Renal pelvis (tissue), 4 donors: ENCODE results near the gene CSTF1. TPM values are rescaled to one million over a fixed set of nuclear protein-coding genes. Genes with fewer than 3 reads are reported as not detected.
"Not testable (repeated sequence)": the region's sequence is repeated elsewhere in the genome, so short reads cannot be mapped to it uniquely, and the experiment has no call there.

Source experiments
- DNase-seq: peaks from one replicate; pipeline ENCODE4 v3.0.0-alpha.2; 2013
- polyA plus RNA-seq, 3 donors: library from polyadenylated mRNA; unstranded; fragments of 120-200 nt; gene quantifications; one replicate each; pipeline ENCODE4 v1.2.1, GENCODE V29; 2013; ENCODE audit not compliant: insufficient read length in 3 of 3

CSTF1 gene
- polyA plus RNA-seq, 3 donors, result 42.1 to 44.2 (median 43.1) TPM

GRCh38 chr20:56395166-56395565 lies 2.7 kb downstream of the CSTF1 start:
- no peak for DNase-seq

DNA sequence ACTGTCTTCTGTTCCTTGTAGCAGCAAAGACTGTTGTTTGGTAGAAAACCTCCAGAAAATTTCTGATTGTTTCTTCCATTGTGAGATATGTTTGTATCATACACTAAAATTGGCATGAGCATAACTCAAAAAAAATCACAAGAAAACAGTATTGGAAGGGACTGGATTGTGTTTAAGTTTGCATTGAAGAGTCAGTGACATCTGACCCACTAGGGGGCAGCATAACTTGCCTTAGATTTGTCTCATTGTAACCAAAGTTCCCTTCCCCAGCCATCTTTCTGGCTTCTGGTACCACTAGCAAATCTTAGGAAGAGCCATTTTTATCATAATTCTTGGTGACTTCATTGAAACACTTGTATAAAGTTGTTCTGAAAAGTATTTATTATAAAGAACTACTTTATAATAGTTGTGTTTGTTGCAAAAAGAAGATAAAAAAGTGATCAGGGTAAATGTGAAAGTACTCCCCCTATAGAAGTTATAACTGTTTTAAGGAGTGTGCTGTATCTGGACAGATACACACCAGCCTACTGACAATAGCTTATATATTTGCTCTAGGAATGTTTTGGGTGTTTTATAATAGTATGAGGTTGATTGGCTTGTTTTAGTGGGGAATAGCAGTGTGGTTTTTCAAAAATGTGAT lies 7.7 kb downstream of the CSTF1 start:
- DNase-seq, result peak; percentile 55

- DNase-seq, result no peak
These were observed 11.0 kb downstream of the CSTF1 start for GRCh38 chr20:56403465-56403864.

- DNase-seq, result not testable (repeated sequence)
These were observed 12.9 kb downstream of the CSTF1 start for GRCh38 chr20:56405356-56405755.

DNA sequence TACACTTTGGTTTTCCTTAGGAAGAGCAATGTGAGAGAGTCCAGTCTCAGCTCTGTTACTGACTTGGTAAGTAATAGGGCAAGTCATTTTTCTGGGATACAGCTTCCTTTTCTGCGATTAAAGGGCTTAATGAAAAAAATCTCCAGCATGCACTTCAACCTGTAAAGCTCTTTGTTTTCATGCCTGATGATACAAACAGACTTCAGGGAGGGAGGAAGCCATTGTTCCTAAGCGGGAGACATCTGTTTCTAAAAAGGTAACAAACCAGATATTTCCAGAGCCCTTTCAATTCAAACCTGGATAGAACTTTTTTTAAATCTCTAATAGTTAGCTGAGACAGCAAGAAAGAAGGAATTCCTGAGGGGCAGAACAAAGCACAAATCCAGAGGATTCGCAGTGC lies 14.5 kb downstream of the CSTF1 start:
- DNase-seq, result no peak

DNA sequence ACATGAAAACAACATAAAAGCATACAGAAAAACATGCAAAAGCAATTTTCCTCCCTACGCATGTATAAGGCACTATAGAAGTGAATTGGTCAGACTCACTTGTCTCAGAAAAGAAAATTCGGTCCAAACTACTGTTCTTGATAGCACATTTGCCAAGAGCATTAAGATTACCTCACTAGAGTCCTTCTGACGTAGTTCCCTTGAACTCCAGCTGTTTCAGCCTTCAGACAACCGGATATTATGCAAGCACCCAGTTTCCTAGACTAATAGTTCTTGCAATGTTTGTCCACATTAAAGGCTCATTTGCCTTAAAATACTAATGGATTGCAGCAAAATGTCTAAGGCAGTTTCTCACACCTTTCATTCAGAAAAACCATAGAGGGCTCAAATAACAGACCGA lies 17.1 kb downstream of the CSTF1 start:
- peak; percentile 40 for DNase-seq

DNA sequence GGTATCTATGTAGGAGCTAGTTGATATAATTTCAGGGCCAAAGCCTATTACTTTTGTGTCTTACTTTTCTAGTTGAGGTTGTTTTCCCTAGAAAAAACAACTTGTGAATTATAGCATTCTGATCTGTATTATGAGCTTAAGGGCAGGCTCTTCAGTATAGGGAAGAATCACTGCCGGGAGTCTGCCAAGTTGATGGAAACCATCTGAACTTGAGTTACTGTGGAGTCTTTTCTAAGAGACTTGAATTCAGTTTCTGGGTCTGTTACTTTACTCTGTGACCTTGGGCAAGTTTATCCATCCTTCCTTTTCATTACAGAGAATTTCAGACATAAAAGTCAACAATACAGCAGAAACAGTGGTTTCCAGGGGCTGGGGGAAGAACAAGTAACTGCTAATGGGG lies 17.5 kb downstream of the CSTF1 start:
- DNase-seq, result peak; percentile 48

- not testable (repeated sequence) for DNase-seq
These were observed 18.8 kb downstream of the CSTF1 start for GRCh38 chr20:56411287-56411686.

DNA sequence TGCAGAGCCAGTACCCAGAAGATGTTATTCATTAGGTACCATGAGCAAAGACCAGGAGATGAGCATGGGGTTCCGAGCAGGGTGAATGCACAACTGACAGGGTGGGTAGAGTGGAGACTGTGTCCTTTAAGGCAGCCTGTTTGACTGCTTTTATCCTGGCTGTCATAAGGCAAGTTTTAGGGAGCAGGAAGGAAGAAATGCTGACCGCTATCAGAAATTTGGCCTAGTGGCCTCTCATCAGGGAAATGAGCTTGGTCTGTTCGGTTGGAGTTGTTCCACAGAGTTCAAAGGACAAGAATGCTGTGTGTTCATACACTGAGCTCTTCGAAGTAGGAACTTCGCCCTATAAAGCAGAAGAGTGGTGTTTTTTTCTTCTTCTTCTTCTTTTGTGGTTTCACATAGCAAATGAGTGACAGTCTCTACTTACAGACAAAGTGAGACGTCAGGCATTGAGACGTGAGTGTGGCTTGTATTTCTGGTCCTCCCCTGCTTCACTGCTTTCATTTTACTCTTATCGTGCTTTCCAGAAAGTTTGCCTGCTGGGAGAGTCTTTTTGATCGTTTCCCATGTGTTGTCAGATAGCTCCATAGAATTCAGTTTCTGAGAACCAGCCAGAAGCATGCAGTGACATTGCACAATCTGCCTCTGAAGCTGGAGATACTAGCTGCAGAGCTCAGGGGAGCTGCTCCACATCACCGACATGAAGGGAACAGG lies 19.5 kb downstream of the CSTF1 start, which contains the start of gene CASS4:
Gene CASS4, plus strand, starts transcription at position 502 of the 714 bp plus-strand sequence. Its CDS starts 199 bp downstream, at position 701.
- peak; percentile 57 for DNase-seq

GRCh38 chr20:56412473-56412790 lies 20.0 kb downstream of the CSTF1 start:
- DNase-seq, result no peak

- no peak for DNase-seq
These were observed 20.5 kb downstream of the CSTF1 start for GRCh38 chr20:56412949-56413348.

GRCh38 chr20:56414842-56415765 lies 22.7 kb downstream of the CSTF1 start:
- DNase-seq, result no peak

DNA sequence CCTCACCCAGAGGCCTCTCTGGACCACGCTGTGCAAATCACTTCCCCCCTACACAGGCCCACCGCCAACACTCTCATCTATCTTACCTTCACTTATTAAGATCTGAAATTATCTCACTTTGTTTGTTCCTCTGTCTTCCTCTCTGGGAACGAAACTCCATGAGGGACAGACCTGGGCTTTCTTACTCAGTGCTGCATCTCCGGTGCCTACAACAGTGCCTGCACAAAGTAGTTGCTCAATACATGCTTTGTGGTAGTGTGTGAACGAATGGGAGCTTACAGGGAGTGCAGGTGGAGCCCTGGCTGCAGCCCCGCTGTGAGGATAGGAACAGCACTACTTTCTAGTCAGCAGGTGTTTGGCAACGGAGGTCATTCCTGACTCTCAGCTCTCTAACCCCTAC lies 25.0 kb downstream of the CSTF1 start:
- DNase-seq, result no peak

DNA sequence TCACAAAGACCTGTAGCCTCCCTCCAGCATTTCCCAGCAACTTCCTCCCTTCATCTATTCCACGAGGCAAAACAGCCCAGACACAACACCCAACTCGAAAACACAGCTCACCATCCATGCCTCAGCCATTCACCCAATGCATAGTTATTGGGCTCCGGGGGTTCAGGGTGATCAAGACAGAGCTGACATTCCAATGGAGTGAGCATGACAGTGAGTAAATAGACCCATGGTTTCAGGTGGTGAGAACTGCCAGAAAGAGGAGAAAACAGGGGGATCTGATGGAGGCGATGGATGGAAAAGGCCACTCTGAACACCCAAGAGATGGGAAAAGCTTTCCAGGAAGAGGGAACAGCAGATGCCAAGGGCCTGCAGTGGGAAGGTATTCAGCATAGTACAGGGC lies 25.5 kb downstream of the CSTF1 start:
- DNase-seq, result no peak

- DNase-seq, result no peak
These were observed 26.0 kb downstream of the CSTF1 start for GRCh38 chr20:56418385-56418861.

DNA sequence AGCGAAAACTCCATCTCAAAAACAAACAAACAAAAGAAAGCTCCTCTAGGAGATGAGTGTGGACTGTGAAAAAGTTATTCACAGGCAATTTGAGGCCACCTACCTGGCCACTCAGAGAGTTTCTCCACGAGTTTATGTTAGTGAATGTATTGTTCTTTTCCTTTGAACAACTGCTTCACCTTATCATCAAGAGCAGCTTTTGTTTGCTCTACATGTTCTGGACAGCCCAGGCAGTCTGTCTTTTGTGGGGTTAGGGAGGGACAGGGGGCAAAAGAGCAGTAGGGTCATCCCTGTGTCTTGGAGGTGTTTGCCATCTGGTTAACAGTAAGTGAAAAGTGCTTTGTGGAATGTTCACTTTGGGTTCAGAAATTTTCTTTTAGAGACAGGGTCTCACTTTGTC lies 27.6 kb downstream of the CSTF1 start:
- DNase-seq, result no peak

GRCh38 chr20:56420940-56421688 lies 28.7 kb downstream of the CSTF1 start:
- DNase-seq, result no peak

GRCh38 chr20:56422076-56422823 lies 29.8 kb downstream of the CSTF1 start:
- DNase-seq, result no peak

DNA sequence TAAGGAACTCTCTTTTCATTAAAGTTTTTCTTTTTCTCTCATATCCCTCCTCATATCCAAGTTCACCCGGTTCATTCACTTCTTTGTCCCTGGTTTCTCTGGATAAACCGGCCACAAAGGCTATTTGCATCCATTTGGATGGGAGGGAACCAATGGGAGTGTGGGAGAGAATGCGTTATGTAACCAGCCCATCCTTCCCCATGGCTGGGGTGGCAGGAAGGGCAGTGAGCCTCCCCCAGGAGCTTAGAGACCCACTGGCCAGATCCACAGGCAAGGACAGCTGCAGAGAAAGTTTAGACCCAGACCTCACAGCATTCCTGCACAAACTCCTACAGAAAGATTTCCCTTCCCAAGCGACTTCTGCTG lies 30.4 kb downstream of the CSTF1 start:
- DNase-seq, result no peak

DNA sequence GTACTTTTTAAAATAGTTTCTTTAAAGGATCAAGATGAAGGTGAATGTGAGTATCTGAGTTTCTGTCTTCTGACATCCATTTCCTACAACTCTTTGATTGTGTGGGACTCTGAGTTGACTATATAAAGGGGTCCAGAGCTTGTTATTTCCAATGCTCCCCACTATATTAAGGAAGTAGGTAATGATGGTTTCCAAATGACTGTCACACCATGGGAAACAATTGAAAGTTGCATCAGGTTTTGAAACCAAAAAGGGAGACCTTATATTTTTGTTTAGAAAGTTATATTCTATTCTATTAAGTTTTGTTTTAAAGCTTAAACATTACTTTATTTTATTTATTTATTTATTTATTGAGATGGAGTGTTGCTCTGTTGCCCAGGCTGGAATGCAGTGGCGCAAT lies 30.8 kb downstream of the CSTF1 start:
- no peak for DNase-seq

GRCh38 chr20:56423886-56424285 lies 31.4 kb downstream of the CSTF1 start:
- no peak for DNase-seq
